Measurements from ENCODE around the gene WDR48.

Gene WDR48

GRCh38 chr3:39065197-39065596 is 13.4 kb downstream of the WDR48 start:
- DNase-seq = no peak

- no peak for DNase-seq
These were observed 15.5 kb downstream of the WDR48 start for GRCh38 chr3:39067286-39067685.

- no peak for DNase-seq
These were observed 16.7 kb downstream of the WDR48 start for GRCh38 chr3:39068556-39068955.

GRCh38 chr3:39075910-39076309 is 24.1 kb downstream of the WDR48 start:
- DNase-seq = no peak

- no peak for DNase-seq
These were observed 27.7 kb downstream of the WDR48 start for GRCh38 chr3:39079530-39079929.

- DNase-seq = no peak
These were observed 28.2 kb downstream of the WDR48 start for GRCh38 chr3:39080026-39080425.

GRCh38 chr3:39082666-39083313 is 31.0 kb downstream of the WDR48 start:
- no peak for DNase-seq

GRCh38 chr3:39086144-39086543 is 34.3 kb downstream of the WDR48 start:
- DNase-seq = no peak

- DNase-seq = no peak
These were observed 36.6 kb downstream of the WDR48 start for GRCh38 chr3:39088456-39088855.

GRCh38 chr3:39088889-39089288 is 37.1 kb downstream of the WDR48 start:
- DNase-seq = no peak

- DNase-seq = no peak
These were observed 39.1 kb downstream of the WDR48 start for GRCh38 chr3:39090922-39091321.

GRCh38 chr3:39094851-39095677 is 43.2 kb downstream of the WDR48 start:
- DNase-seq = no peak

GRCh38 chr3:39095778-39096177 is 44.0 kb downstream of the WDR48 start:
- no peak for DNase-seq

- DNase-seq = no peak
These were observed 45.0 kb downstream of the WDR48 start for GRCh38 chr3:39096775-39097174.

- DNase-seq = no peak
These were observed 46.1 kb downstream of the WDR48 start for GRCh38 chr3:39097716-39098472.

GRCh38 chr3:39098473-39099000 is 46.7 kb downstream of the WDR48 start:
- no peak for DNase-seq

- no peak for DNase-seq
These were observed 47.4 kb downstream of the WDR48 start for GRCh38 chr3:39099242-39099641.

GRCh38 chr3:39099738-39100499 is 48.1 kb downstream of the WDR48 start:
- DNase-seq = no peak

- no peak for DNase-seq
These were observed 48.7 kb downstream of the WDR48 start for GRCh38 chr3:39100500-39100886.

- peak; percentile 1 for DNase-seq
These were observed 49.3 kb downstream of the WDR48 start for GRCh38 chr3:39101022-39101689.

GRCh38 chr3:39102504-39103323 is 50.9 kb downstream of the WDR48 start:
- DNase-seq = no peak

Data from NCI-H1105 treated with DMSO at 0.1 percent for 48 hours (cell line).